C4-2B (cell line): ENCODE results near the gene CENPP.

Experiments
- H3K27ac ChIP-seq: fragments of 450-650 bp; 2 replicates; pipeline ENCODE4 v1.5.1; 2017
- ZFX ChIP-seq: fragments of 450-650 bp; IDR thresholded peaks from 2 replicates; pipeline ENCODE4 v1.6.1; 2017
- TF ChIP-seq, protein P1 (sequence below): fragments of 450-650 bp; conservative IDR thresholded peaks from 2 replicates; pipeline ENCODE4 v1.5.1; 2017; ENCODE audit warnings: mild to moderate bottlenecking

Gene CENPP

DNA sequence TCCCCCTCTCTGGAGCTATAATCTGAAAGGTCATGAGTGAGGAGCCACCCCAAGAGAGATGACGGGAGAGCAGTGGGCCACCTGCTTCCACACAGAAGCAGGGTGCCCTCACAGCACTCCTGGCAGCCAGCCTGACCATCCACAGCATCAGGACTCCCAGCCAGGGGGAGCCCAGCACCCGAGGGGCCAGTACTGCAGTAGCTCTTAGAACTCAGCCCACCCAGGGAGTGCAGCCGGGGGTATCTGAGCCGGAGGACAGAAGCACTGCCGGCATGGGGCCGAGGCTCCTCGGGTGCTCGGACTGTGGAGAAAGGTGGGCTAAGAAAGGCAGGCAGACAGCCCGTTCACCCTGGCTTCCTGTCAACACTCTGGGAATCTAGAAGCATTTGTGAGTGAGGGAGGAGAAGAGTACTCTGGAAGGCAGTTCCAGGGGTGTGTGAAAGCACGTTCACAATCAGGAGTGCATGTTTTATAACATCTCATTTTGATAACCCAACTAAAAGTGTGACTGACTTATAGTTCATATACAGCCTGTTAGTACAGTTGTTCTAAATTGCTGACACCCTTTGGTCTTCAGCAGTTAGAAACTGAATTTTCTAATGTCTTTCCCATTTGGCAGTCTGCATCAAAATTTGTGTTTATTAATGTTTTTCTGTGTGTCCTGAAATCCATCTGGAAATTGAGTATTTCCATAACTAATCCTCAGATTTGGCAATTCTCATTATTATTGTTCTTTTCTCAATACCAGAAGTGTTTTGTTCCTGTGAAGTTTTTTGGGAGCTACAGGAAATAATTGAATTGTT lies 182.5 kb downstream of the CENPP start:
- TF ChIP-seq, protein P1, sequence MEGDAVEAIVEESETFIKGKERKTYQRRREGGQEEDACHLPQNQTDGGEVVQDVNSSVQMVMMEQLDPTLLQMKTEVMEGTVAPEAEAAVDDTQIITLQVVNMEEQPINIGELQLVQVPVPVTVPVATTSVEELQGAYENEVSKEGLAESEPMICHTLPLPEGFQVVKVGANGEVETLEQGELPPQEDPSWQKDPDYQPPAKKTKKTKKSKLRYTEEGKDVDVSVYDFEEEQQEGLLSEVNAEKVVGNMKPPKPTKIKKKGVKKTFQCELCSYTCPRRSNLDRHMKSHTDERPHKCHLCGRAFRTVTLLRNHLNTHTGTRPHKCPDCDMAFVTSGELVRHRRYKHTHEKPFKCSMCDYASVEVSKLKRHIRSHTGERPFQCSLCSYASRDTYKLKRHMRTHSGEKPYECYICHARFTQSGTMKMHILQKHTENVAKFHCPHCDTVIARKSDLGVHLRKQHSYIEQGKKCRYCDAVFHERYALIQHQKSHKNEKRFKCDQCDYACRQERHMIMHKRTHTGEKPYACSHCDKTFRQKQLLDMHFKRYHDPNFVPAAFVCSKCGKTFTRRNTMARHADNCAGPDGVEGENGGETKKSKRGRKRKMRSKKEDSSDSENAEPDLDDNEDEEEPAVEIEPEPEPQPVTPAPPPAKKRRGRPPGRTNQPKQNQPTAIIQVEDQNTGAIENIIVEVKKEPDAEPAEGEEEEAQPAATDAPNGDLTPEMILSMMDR = no peak
- TF ChIP-seq ZFX = no peak
- no peak overlapping the region for H3K27ac ChIP-seq

DNA sequence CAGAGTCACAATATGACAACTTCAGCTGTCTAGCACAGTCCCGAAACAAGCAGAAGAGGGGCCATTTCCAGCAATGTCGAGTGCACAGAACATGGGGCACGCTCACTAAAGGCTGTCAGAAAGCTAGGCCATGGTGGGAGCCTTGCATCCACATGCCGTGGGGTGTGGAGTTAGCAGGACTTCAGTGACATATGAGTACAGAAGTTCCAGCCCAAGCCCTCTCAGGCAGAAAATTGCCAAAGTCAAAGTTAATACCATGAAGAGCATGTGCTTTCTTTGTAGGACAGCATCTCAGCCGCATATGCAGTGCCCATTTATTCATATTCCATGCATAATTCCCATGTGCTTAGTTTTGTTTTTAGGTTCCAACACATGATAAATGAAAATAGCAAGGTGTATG lies 183.3 kb downstream of the CENPP start:
- H3K27ac ChIP-seq = no peak overlapping the region
- TF ChIP-seq ZFX = no peak
- TF ChIP-seq, protein P1 = no peak

DNA sequence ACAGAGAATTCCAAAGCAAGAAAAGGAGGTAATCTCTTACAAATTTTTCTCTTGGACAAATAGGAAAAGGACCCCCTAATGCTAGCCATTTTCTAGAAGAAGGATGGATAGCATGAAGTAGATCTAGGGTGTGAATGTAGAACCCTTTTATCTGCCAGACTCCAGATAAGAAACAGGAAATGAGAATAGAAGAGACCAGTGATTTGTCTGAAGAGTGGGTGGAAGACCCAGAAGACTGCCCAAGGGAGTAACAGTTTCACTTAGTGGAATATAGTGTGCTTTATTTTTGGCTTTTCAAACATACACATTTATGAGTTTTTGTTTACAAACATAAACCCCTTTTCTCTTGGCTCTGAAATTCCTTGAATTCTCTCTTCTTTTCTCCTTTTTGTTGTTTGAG lies 185.0 kb downstream of the CENPP start:
- no peak overlapping the region for H3K27ac ChIP-seq

DNA sequence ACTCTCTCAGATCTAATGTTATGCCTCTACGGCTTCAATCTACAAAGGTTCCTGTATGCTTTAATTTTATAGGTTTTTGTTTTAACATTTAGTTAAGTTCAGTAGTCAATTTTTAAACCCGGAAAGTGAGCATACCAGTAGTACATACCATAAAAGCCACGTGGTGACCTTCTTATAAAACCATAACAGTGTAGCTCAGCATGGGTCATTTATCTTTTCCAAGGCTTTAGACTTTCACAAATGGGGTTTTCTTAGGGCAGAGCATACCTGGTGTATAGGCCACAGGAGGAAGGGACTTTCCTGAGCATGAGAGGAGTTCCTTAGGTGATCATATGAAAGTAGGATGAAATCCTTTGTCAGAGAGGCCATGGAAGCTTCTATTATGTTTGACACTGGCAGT lies 186.9 kb downstream of the CENPP start:
- no peak for TF ChIP-seq ZFX
- TF ChIP-seq, protein P1 = no peak

More for the DNA sequence above, 185.0 kb downstream of the CENPP start:
- TF ChIP-seq, protein P1 = no peak
- TF ChIP-seq ZFX = no peak

DNA sequence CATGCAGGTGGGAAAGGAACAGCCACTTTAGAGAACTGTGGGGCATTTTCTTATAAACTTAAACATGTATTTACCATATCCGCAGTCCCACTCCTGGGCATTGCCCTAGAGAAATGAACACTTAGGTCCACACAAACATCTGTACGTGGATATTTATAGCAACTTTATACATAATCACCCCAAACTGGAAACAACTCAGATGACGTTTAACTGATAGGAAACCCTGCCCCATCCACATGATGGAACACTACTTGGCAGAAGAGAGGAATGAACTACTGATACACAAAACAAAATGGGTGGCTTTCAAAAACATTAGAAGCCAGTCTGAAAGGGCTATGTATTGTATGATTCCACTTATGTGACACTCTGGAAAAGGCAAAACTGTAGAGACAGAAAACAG lies 187.6 kb downstream of the CENPP start:
- H3K27ac ChIP-seq = no peak overlapping the region
- TF ChIP-seq, protein P1 = no peak
- TF ChIP-seq ZFX = no peak

More for the DNA sequence above, 186.9 kb downstream of the CENPP start:
- H3K27ac ChIP-seq = no peak overlapping the region

DNA sequence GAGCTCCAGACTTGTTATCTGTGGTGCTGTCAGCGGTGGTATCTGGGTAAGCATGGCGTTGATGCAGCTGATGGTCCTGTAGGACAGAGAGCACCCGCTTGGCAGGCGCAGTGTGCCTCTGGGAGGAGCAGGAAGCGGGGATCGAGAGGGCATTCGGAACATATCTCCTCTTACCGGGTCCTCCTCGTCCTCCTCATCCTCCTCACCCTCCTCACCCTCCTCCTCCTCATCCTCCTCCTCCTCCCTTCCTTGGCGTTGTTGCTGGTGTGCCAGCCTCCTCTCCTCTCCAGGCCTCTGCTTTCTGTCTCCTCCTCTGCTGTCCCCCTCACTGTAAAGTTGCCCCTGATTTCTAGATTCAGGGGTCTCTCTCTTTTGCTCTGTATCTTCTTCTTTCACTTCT lies 188.9 kb downstream of the CENPP start:
- H3K27ac ChIP-seq = no peak overlapping the region
- no peak for TF ChIP-seq ZFX
- TF ChIP-seq, protein P1 = no peak

DNA sequence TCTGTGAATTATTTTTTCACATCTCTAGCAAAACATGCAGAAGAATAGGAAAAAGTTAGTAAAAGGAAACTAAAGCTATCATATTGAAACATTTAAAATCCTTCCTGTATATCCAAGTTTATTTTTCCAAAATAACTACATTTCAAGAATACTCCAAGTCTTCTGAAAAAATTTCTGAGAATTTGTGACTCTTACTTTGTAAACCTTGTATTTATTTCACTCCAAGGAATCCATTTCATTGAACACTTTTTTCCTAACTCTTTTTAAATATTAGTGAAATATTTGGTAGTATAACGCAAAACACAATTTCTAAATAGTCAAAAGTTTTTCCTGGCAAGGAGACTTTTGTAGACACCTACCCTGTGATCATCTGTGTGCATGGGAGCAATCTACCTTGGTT lies 190.8 kb downstream of the CENPP start:
- H3K27ac ChIP-seq = no peak overlapping the region
- TF ChIP-seq, protein P1 = no peak
- TF ChIP-seq ZFX = no peak
